ENCODE results near the gene DCAF8. TPM values are rescaled to one million over a fixed set of nuclear protein-coding genes. Genes with fewer than 3 reads are reported as not detected.

DCAF8 gene
- total and polyA plus RNA-seq, 3 donors from 2014 or later, result 127 to 240 (median 233) TPM

- Histone ChIP-seq H3K27ac (no peak overlapping the region), H3K27me3 (no peaks in the 10 kb centered on the region), H3K36me3 (ENCODE audit: low read depth, missing control alignments) (no peaks in the 10 kb centered on the region), H3K9me3 (no peaks in the 10 kb centered on the region), H3K4me3 (no peak overlapping the region), H3K4me1 (peaks cover 10% of the 10 kb centered on the region)
- DNase-seq, result no peak
- TF ChIP-seq POLR2A (IDR thresholded peaks at IDR 0.05) (no peak), CTCF (IDR thresholded peaks at IDR 0.05) (no peak)
- intact Hi-C loops (cut with DNase I; ENCODE audit: low total_unique reads), result loop anchor here (10.0 kb wide), 1 partner anchor 49 kb away; the partner anchor contains the start of gene CASQ1
- 89 to 90% methylated on average over 1 of the region's 1 CpG for WGBS, 2 donors
Measured at GRCh38 chr1:160244209-160244608, 18.1 kb downstream of the DCAF8 start.

- Histone ChIP-seq H3K4me1 (peaks cover 10% of the 10 kb centered on the region), H3K4me3 (no peak overlapping the region), H3K9me3 (no peaks in the 10 kb centered on the region), H3K27ac (no peak overlapping the region), H3K27me3 (no peaks in the 10 kb centered on the region), H3K36me3 (ENCODE audit: low read depth, missing control alignments) (no peaks in the 10 kb centered on the region)
- no peak for DNase-seq
- TF ChIP-seq POLR2A (IDR thresholded peaks at IDR 0.05) (no peak), CTCF (IDR thresholded peaks at IDR 0.05) (no peak)
- intact Hi-C loops (cut with DNase I; ENCODE audit: low total_unique reads), result loop anchor here (10.0 kb wide), 1 partner anchor 49 kb away; the partner anchor contains the start of gene CASQ1
Measured at GRCh38 chr1:160243767-160244166, 18.6 kb downstream of the DCAF8 start.

- no peak for TF ChIP-seq CTCF (IDR thresholded peaks at IDR 0.05)
- Histone ChIP-seq H3K27ac (no peak overlapping the region), H3K4me3 (no peak overlapping the region), H3K4me1 (no peaks in the 10 kb centered on the region), H3K27me3 (no peaks in the 10 kb centered on the region), H3K36me3 (ENCODE audit: low read depth, missing control alignments) (no peaks in the 10 kb centered on the region), H3K9me3 (no peaks in the 10 kb centered on the region)
- WGBS, 2 donors, result 96 to 98% methylated on average over 22 to 24 of the region's 24 CpGs
- intact Hi-C loops (cut with DNase I; ENCODE audit: low total_unique reads), result loop anchor here (10.0 kb wide), 1 partner anchor 45 kb away; the partner anchor contains the start of gene CASQ1
- DNase-seq, result no peak
Measured at GRCh38 chr1:160239582-160240299, 22.6 kb downstream of the DCAF8 start.

GRCh38 chr1:160238408-160238807 is 23.9 kb downstream of the DCAF8 start:
- WGBS, 2 donors, result 68 to 80% methylated on average over 5 of the region's 5 CpGs
- H3K4me3 ChIP-seq, result no peak overlapping the region
- no peaks in the 10 kb centered on the region for H3K27me3 ChIP-seq
- no peak overlapping the region for H3K27ac ChIP-seq
- no peak for DNase-seq
- no peaks in the 10 kb centered on the region for H3K9me3 ChIP-seq
- intact Hi-C loops (cut with DNase I; ENCODE audit: low total_unique reads), result no loop called here
- TF ChIP-seq CTCF (IDR thresholded peaks at IDR 0.05) (no peak), POLR2A (IDR thresholded peaks at IDR 0.05) (no peak)
- H3K4me1 ChIP-seq, result no peaks in the 10 kb centered on the region
- no peaks in the 10 kb centered on the region for H3K36me3 ChIP-seq (ENCODE audit: low read depth, missing control alignments)

GRCh38 chr1:160237558-160237957 is 24.8 kb downstream of the DCAF8 start:
- WGBS, 2 donors, result 85 to 95% methylated on average over 2 of the region's 2 CpGs
- H3K36me3 ChIP-seq (ENCODE audit: low read depth, missing control alignments), result no peaks in the 10 kb centered on the region

More at GRCh38 chr1:160237558-160237957, 24.8 kb downstream of the DCAF8 start:
- Histone ChIP-seq H3K9me3 (no peaks in the 10 kb centered on the region), H3K27ac (no peak overlapping the region), H3K4me3 (no peak overlapping the region), H3K27me3 (no peaks in the 10 kb centered on the region), H3K4me1 (no peaks in the 10 kb centered on the region)
- TF ChIP-seq POLR2A (IDR thresholded peaks at IDR 0.05), result no peak
- TF ChIP-seq CTCF (IDR thresholded peaks at IDR 0.05), result no peak
- DNase-seq, result no peak
- intact Hi-C loops (cut with DNase I; ENCODE audit: low total_unique reads), result no loop called here
